ENCODE measurements around the gene CSH1.
"Not testable (repeated sequence)": the region's sequence is repeated elsewhere in the genome, so short reads cannot be mapped to it uniquely, and the experiment has no call there.

CSH1 gene

DNA sequence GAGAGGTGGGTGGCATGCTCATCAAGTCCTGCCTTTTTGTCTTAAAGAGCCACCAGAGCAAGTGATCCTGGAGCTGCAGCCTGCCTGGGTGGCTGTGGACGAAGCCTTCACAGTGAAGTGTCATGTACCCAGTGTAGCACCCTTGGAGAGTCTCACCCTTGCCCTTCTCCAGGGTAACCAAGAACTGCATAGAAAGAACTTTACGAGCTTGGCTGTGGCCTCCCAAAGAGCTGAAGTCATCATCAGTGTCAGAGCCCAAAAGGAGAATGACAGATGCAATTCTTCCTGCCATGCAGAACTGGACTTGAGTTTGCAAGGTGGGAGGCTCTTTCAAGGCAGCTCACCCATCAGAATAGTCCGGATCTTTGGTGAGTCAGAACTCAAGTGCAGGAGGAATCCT lies 37.1 kb downstream of the CSH1 start:
- Histone ChIP-seq H3K4me3 (no peak overlapping the region), H3K27ac (no peak overlapping the region), H3K9ac (ENCODE audit: insufficient read length) (no peak overlapping the region), H3K9me3 (ENCODE audit: low read depth, low read length) (no peaks in the 10 kb centered on the region), H3K36me3 (ENCODE audit: insufficient read depth, low read length) (no peaks in the 10 kb centered on the region)
- TF ChIP-seq POLR2AphosphoS5 (IDR thresholded peaks at IDR 0.05; ENCODE audit: borderline replicate concordance, low read depth, low read length) (no peak), EZH2 (IDR thresholded peaks at IDR 0.05) (no peak), FOXP2 (optimal IDR thresholded peaks at IDR 0.05; ENCODE audit: control extremely low read depth, extremely low read length, insufficient read depth) (no peak)
- no peak for DNase-seq (ENCODE audit: low read depth, low spot score)

DNA sequence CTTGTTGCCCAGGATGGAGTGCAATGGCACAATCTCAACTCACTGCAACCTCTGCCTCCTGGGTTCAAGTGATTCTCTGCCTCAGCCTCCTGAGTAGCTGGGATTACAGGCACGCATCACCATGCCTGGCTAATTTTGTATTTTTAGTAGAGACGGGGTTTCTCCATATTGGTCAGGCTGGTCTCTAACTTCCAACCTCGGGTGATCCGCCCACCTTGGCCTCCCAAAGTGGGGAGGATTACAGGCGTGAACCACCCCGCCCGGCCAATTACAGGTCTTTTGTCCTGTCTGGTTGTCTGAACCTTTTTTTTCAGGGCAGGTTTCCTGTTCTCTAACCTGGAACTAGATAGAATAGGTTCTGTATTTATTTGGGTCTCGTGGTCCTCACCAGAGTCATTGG lies 39.9 kb downstream of the CSH1 start:
- H3K4me3 ChIP-seq; H3K27ac ChIP-seq; H3K9me3 ChIP-seq (ENCODE audit: low read depth, low read length); H3K36me3 ChIP-seq (ENCODE audit: insufficient read depth, low read length); DNase-seq (ENCODE audit: low read depth, low spot score); H3K9ac ChIP-seq (ENCODE audit: insufficient read length): not testable (repeated sequence)

DNA sequence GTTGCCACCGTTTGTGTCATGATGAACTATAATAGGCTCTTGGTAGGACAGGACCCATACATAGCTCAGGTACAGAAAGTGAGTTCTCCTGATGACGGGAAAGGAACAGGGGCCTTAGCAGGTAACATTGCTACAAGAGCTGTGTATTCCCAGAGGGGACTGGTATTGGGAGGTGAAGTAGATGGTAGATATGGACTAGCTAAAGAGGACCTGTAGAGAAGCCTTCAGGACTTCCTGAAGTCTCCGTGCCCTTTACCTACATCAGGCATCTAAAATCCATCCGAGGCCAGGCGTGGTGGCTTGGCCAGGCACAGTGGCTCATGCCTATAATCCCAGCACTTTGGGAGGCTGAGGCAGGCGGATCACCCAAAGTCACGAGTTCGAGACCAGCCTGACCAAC lies 41.2 kb downstream of the CSH1 start:
- Histone ChIP-seq H3K4me3 (no peak overlapping the region), H3K9ac (ENCODE audit: insufficient read length) (no peak overlapping the region), H3K27ac (no peak overlapping the region), H3K9me3 (ENCODE audit: low read depth, low read length) (no peaks in the 10 kb centered on the region), H3K36me3 (ENCODE audit: insufficient read depth, low read length) (no peaks in the 10 kb centered on the region)
- TF ChIP-seq POLR2AphosphoS5 (IDR thresholded peaks at IDR 0.05; ENCODE audit: borderline replicate concordance, low read depth, low read length) (no peak), EZH2 (IDR thresholded peaks at IDR 0.05) (no peak), FOXP2 (optimal IDR thresholded peaks at IDR 0.05; ENCODE audit: control extremely low read depth, extremely low read length, insufficient read depth) (no peak)
- DNase-seq (ENCODE audit: low read depth, low spot score) = no peak

DNA sequence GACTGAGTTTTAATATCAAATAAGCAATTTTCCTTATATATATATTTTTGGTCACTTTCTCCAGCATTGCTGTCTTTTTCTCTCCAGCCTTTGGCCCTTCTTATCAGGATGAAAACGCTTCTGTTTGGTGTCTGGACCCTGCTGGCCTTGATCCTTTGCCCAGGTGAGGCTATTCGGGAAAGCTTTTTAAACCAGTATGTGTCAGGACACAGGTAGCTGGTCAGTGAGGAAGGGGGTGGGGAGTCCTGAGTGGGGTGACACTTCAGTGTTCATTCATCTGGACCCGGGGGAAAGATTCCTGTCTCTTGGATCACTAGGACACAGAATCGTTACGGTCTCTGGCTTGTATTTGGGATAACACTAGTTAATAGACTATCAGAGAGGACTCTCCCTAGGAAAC lies 41.7 kb downstream of the CSH1 start:
- no peak overlapping the region for H3K4me3 ChIP-seq
- no peak for TF ChIP-seq POLR2AphosphoS5 (IDR thresholded peaks at IDR 0.05; ENCODE audit: borderline replicate concordance, low read depth, low read length)
- TF ChIP-seq FOXP2 (optimal IDR thresholded peaks at IDR 0.05; ENCODE audit: control extremely low read depth, extremely low read length, insufficient read depth) = no peak
- no peak for TF ChIP-seq EZH2 (IDR thresholded peaks at IDR 0.05)
- H3K9ac ChIP-seq (ENCODE audit: insufficient read length) = no peak overlapping the region
- H3K9me3 ChIP-seq (ENCODE audit: low read depth, low read length) = no peaks in the 10 kb centered on the region
- H3K36me3 ChIP-seq (ENCODE audit: insufficient read depth, low read length) = no peaks in the 10 kb centered on the region
- H3K27ac ChIP-seq = no peak overlapping the region
- DNase-seq (ENCODE audit: low read depth, low spot score) = no peak

DNA sequence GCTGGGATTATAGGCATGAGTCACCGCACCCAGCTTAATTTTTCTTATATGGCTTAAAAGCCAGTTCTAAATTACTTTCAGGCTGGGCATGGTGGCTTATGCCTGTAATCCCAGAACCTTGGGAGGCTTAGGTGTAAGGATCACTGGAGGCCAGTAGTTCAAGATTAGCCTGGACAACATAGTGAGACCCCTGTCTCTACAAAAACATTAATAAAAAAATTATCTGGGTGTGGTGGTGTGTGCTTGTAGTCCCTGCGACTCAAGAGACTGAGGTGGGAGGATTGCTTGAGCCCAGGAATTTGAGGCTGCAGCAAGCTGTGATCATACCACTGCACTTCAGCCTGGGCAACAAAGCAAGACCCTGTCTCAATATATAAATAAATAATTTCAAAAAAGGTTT lies 43.1 kb downstream of the CSH1 start:
- no peaks in the 10 kb centered on the region for H3K9me3 ChIP-seq (ENCODE audit: low read depth, low read length)
- TF ChIP-seq FOXP2 (optimal IDR thresholded peaks at IDR 0.05; ENCODE audit: control extremely low read depth, extremely low read length, insufficient read depth) = no peak
- TF ChIP-seq EZH2 (IDR thresholded peaks at IDR 0.05) = no peak
- no peak for TF ChIP-seq POLR2AphosphoS5 (IDR thresholded peaks at IDR 0.05; ENCODE audit: borderline replicate concordance, low read depth, low read length)
- DNase-seq (ENCODE audit: low read depth, low spot score) = no peak
- H3K4me3 ChIP-seq = no peak overlapping the region
- H3K9ac ChIP-seq (ENCODE audit: insufficient read length) = no peak overlapping the region
- H3K27ac ChIP-seq = no peak overlapping the region
- no peaks in the 10 kb centered on the region for H3K36me3 ChIP-seq (ENCODE audit: insufficient read depth, low read length)

DNA sequence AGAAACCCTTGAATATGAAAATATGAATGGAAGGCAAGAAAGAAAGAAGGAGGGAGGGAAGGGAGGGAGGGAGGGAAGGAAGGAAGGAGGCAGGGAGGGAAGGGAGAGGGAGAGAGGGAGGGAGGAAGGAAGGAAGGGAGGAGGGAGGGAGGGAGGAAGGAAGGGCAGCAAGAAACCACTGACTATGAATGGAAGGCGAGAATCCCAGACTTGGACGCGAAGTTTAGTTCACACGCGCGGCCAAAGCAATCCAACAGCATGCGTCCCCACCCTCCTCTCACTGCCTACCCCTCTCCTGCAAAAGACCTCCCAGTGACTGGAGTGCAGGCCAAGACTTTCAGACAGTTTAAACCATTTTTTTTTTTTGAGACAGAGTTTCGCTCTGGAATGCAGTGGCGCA lies 46.0 kb downstream of the CSH1 start:
- Histone ChIP-seq H3K9ac (ENCODE audit: insufficient read length) (no peak overlapping the region), H3K27ac (no peak overlapping the region), H3K9me3 (ENCODE audit: low read depth, low read length) (no peaks in the 10 kb centered on the region), H3K4me3 (no peak overlapping the region), H3K36me3 (ENCODE audit: insufficient read depth, low read length) (no peaks in the 10 kb centered on the region)
- no peak for DNase-seq (ENCODE audit: low read depth, low spot score)
- TF ChIP-seq POLR2AphosphoS5 (IDR thresholded peaks at IDR 0.05; ENCODE audit: borderline replicate concordance, low read depth, low read length) = no peak
- TF ChIP-seq EZH2 (IDR thresholded peaks at IDR 0.05) = no peak
- no peak for TF ChIP-seq FOXP2 (optimal IDR thresholded peaks at IDR 0.05; ENCODE audit: control extremely low read depth, extremely low read length, insufficient read depth)

DNA sequence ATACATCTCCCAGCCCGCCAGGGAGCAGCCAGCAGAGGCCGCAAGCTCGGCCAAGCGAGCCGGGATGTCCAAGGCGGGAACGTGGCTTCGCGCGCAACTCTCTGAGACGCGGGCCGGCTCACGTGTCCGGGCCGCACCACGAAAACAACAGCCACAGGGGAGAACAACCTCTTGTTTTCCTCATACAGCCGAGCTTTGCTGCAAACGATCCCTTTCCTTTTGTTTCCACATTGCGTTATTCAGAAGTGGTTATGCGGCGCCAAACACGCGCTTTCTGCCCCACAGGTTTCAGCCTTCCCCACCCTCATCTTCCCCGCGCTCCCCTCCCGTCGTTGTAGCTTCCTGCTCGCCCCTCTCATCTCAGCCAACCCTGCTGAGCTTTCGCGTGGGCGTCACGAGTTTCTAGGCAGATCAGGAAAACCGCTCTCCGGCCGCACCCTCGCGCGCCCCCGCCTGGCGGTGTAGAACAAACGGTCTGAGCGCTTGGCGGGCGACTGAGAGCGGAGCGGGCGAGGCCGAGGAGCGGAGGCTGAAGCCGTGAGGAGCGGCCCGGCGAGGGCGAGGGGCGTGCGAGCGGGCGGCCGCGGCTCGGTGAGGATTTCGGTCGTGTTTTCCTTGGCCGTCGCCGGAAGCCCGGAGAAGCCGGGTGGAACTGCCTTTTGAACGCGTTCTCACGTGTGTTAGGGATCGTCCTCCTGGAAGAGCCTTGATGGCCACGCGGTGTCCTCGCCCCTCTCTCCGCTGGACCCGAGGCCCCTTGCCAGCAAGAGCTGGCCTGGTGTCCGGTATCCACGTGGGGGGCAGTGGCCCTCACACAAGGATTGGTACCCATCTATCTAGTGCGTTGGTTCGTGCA lies 47.3 kb downstream of the CSH1 start:
- Histone ChIP-seq H3K27ac (no peak overlapping the region), H3K9ac (ENCODE audit: insufficient read length) (no peak overlapping the region)
- DNase-seq (ENCODE audit: low read depth, low spot score) = no peak

DNA sequence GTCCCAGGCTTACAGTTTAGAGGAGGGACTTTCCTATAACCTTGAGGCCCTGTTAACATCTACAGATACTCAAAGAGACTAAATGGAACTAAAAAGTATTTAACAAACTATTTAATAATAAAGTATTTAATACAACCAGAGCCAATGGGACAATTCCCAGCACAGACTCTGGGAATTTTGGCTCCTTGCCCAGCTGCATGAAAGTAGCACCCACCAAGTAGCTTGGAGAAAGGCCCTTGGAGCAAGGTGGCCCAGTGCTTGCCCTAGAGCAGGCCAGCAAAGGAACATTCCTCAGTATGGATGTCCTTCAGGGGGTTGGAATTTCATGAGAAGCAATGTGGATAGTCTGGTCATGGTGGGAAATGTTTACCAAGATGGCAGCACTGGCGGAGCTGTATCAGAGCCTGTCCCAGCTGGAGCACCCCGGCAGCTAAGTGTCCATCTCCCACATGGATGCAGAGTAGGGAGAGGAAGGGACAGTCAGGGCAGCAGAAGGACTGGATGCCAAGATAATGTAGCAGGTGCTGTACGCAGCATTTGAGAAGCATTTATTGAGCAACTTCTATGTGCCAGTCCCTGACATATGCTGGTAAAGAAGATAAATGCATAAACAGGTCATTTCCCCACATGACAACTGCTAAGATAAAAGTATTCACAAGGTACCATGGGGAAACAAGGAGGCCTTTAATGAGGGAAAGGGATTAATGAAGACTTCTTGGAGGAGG lies 48.7 kb downstream of the CSH1 start:
- TF ChIP-seq FOXP2 (optimal IDR thresholded peaks at IDR 0.05; ENCODE audit: control extremely low read depth, extremely low read length, insufficient read depth) (no peak), EZH2 (IDR thresholded peaks at IDR 0.05) (no peak), POLR2AphosphoS5 (IDR thresholded peaks at IDR 0.05; ENCODE audit: borderline replicate concordance, low read depth, low read length) (no peak)
- H3K4me3 ChIP-seq = no peak overlapping the region
- H3K27ac ChIP-seq = no peak overlapping the region
- H3K9ac ChIP-seq (ENCODE audit: insufficient read length) = no peak overlapping the region
- no peaks in the 10 kb centered on the region for H3K36me3 ChIP-seq (ENCODE audit: insufficient read depth, low read length)
- DNase-seq (ENCODE audit: low read depth, low spot score) = no peak
- H3K9me3 ChIP-seq (ENCODE audit: low read depth, low read length) = no peaks in the 10 kb centered on the region

More for the DNA sequence above, 47.3 kb downstream of the CSH1 start:
- Histone ChIP-seq H3K9me3 (ENCODE audit: low read depth, low read length) (no peaks in the 10 kb centered on the region), H3K36me3 (ENCODE audit: insufficient read depth, low read length) (no peaks in the 10 kb centered on the region), H3K4me3 (no peak overlapping the region)
- TF ChIP-seq POLR2AphosphoS5 (IDR thresholded peaks at IDR 0.05; ENCODE audit: borderline replicate concordance, low read depth, low read length) = no peak
- no peak for TF ChIP-seq FOXP2 (optimal IDR thresholded peaks at IDR 0.05; ENCODE audit: control extremely low read depth, extremely low read length, insufficient read depth)
- TF ChIP-seq EZH2 (IDR thresholded peaks at IDR 0.05) = no peak

Measured in SK-N-MC (cell line).